MM.1S (cell line): ENCODE measurements around the gene TYW1B.
"Not testable (repeated sequence)": the region's sequence is repeated elsewhere in the genome, so short reads cannot be mapped to it uniquely, and the experiment has no call there.

Experiments
- DNase-seq: peaks from one replicate; pipeline ENCODE4 v3.0.0-alpha.2; 2015
- H2AFZ ChIP-seq: fragments of 300-600 bp; sonication (generic); 2 replicates; pipeline ENCODE4 v1.6.0; 2016; ENCODE audit warnings: antibody characterized with exemption, low read length
- H3F3A ChIP-seq: fragments of 300-600 bp; sonication (generic); 2 replicates; pipeline ENCODE4 v1.6.1; 2016; ENCODE audit warnings: mild to moderate bottlenecking, antibody characterized with exemption, low read length, moderate library complexity, mixed read lengths; ENCODE audit not compliant: insufficient read depth
- H3K27ac ChIP-seq: fragments of 300-600 bp; sonication (generic); 2 replicates; pipeline ENCODE4 v1.5.1; 2016; ENCODE audit warnings: mild to moderate bottlenecking, low read length
- H3K27me3 ChIP-seq: fragments of 300-600 bp; sonication (generic); replicated peaks from 2 replicates; pipeline ENCODE4 v1.6.0; 2016; ENCODE audit warnings: low read length; ENCODE audit not compliant: insufficient read depth
- H3K36me3 ChIP-seq: fragments of 300-600 bp; sonication (generic); replicated peaks from 2 replicates; pipeline ENCODE4 v1.6.1; 2016; ENCODE audit warnings: mild to moderate bottlenecking, low read length, mixed read lengths; ENCODE audit not compliant: insufficient read depth
- H3K4me1 ChIP-seq: fragments of 300-600 bp; sonication (generic); 2 replicates; pipeline ENCODE4 v1.6.1; 2016; ENCODE audit warnings: low read length, mixed read lengths
- H3K4me2 ChIP-seq: fragments of 300-600 bp; sonication (generic); 2 replicates; pipeline ENCODE4 v1.6.0; 2016; ENCODE audit warnings: low read depth, low read length
- H3K4me3 ChIP-seq: fragments of 300-600 bp; sonication (generic); 2 replicates; pipeline ENCODE4 v1.5.1; 2016; ENCODE audit warnings: low read length, mixed read lengths
- H3K79me2 ChIP-seq: fragments of 300-600 bp; sonication (generic); 2 replicates; pipeline ENCODE4 v1.6.1; 2016; ENCODE audit warnings: mixed run types, low read length, mixed read lengths
- H3K9ac ChIP-seq: fragments of 300-600 bp; sonication (generic); 2 replicates; pipeline ENCODE4 v1.6.1; 2016; ENCODE audit warnings: low read length, mixed read lengths
- H3K9me2 ChIP-seq: fragments of 300-600 bp; sonication (generic); replicated peaks from 2 replicates; pipeline ENCODE4 v1.6.1; 2016; ENCODE audit warnings: mild to moderate bottlenecking, low read length, mixed read lengths; ENCODE audit not compliant: insufficient read depth
- H3K9me3 ChIP-seq: fragments of 300-600 bp; sonication (generic); replicated peaks from 2 replicates; pipeline ENCODE4 v1.6.1; 2016; ENCODE audit warnings: mild to moderate bottlenecking, low read length, mixed read lengths; ENCODE audit not compliant: insufficient read depth
- H4K20me1 ChIP-seq: fragments of 300-600 bp; sonication (generic); 2 replicates; pipeline ENCODE4 v1.6.1; 2016; ENCODE audit warnings: mild to moderate bottlenecking, low read length, moderate library complexity, mixed read lengths; ENCODE audit not compliant: insufficient read depth
- EZH2 ChIP-seq: fragments of 300-600 bp; sonication (generic); optimal IDR thresholded peaks from 2 replicates; pipeline ENCODE3; 2017; ENCODE audit warnings: low read depth, mild to moderate bottlenecking, antibody characterized with exemption, low read length, mixed read lengths
- EZH2phosphoT487 ChIP-seq: fragments of 300-600 bp; sonication (generic); IDR thresholded peaks from 2 replicates; pipeline ENCODE4 v1.6.1; 2018; ENCODE audit warnings: antibody characterized with exemption, low read length
- TF ChIP-seq, protein P1 (sequence below): fragments of 300-600 bp; sonication (generic); IDR thresholded peaks from 2 replicates; pipeline ENCODE4 v1.5.1; 2016; ENCODE audit warnings: antibody characterized with exemption, low read length, mixed read lengths

The TYW1B gene

DNA sequence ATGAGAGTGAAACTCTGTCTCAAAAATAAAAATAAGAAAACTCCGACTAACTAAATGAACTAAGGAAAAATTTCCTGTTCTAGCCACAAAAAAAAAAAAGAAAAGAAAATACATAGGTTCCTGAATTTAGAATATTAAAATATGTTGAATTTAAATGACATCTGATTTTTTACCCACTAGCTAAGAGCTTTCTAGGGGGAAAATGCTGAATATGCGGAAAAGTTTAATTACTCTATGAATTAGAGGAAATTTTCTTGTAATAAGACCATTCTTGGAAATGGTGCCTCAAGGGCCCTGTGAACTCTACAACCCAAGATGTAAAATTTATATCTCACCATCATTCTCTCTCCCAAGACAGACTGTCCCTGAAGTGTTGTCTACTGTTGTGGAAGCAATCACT is 250.9 kb downstream of the TYW1B start:
- Histone ChIP-seq H2AFZ (no peak overlapping the region), H3F3A (no peaks in the 10 kb centered on the region), H3K4me1 (no peaks in the 10 kb centered on the region), H3K79me2 (no peaks in the 10 kb centered on the region), H3K27me3 (no peaks in the 10 kb centered on the region), H3K4me3 (no peak overlapping the region), H3K9me2 (no peaks in the 10 kb centered on the region), H3K4me2 (no peak overlapping the region), H3K36me3 (no peaks in the 10 kb centered on the region; the same call in 1 of the 2 replicates), H3K27ac (no peak overlapping the region), H3K9me3 (no peaks in the 10 kb centered on the region), H3K9ac (no peak overlapping the region), H4K20me1 (no peaks in the 10 kb centered on the region)
- no peak for DNase-seq
- no peak for TF ChIP-seq EZH2phosphoT487
- TF ChIP-seq, protein P1, sequence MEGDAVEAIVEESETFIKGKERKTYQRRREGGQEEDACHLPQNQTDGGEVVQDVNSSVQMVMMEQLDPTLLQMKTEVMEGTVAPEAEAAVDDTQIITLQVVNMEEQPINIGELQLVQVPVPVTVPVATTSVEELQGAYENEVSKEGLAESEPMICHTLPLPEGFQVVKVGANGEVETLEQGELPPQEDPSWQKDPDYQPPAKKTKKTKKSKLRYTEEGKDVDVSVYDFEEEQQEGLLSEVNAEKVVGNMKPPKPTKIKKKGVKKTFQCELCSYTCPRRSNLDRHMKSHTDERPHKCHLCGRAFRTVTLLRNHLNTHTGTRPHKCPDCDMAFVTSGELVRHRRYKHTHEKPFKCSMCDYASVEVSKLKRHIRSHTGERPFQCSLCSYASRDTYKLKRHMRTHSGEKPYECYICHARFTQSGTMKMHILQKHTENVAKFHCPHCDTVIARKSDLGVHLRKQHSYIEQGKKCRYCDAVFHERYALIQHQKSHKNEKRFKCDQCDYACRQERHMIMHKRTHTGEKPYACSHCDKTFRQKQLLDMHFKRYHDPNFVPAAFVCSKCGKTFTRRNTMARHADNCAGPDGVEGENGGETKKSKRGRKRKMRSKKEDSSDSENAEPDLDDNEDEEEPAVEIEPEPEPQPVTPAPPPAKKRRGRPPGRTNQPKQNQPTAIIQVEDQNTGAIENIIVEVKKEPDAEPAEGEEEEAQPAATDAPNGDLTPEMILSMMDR = no peak
- TF ChIP-seq EZH2 = no peak

DNA sequence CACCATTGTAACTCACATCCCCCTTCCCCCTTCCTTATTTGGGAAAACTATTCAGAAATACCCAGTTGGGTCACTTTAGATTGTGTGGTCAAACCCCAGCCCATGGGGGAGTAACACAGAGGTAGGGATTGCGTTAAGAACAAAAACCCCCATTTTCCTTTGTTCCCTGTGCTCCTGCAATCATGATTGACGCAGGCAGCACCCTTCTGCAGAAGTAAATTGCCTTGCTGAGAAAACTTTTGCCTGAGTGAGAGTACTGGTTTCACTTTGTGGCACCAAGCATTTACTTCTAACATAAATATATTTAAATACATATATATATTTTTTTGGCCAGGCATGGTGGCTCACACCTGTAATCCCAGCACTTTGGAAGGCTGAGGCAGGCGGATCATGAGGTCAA is 266.0 kb downstream of the TYW1B start:
- H3K9me3 ChIP-seq, H3K4me2 ChIP-seq, DNase-seq, H3K9ac ChIP-seq, H3K27me3 ChIP-seq, H3K4me3 ChIP-seq, H3F3A ChIP-seq, H4K20me1 ChIP-seq, H2AFZ ChIP-seq, H3K79me2 ChIP-seq, H3K27ac ChIP-seq, H3K4me1 ChIP-seq, H3K9me2 ChIP-seq, H3K36me3 ChIP-seq: not testable (repeated sequence)

DNA sequence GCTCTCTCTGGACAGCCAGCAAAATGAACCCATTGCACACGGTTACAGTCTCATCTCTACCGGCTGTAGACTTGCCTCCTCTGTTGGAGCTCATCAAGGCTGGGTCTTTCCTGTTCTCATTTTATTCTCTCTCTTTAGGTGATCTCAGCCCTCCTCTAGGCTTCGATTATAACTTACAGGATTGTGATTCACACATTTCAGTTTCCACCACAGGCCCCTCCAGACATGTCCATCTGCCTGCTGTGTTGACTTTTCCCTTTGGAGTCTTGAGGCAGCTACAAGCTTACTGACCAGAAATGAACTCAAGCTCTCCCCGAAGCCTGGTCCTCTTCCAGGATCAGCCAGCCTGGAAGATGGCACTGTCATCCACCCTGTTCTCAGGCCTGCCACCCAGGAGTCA is 268.5 kb downstream of the TYW1B start:
- H3K4me1 ChIP-seq, H3K9ac ChIP-seq, H3K4me2 ChIP-seq, H2AFZ ChIP-seq, H3K9me3 ChIP-seq, DNase-seq, H3F3A ChIP-seq, H3K27ac ChIP-seq, H3K79me2 ChIP-seq, H3K4me3 ChIP-seq, H3K9me2 ChIP-seq, H3K36me3 ChIP-seq, H4K20me1 ChIP-seq, H3K27me3 ChIP-seq: not testable (repeated sequence)

DNA sequence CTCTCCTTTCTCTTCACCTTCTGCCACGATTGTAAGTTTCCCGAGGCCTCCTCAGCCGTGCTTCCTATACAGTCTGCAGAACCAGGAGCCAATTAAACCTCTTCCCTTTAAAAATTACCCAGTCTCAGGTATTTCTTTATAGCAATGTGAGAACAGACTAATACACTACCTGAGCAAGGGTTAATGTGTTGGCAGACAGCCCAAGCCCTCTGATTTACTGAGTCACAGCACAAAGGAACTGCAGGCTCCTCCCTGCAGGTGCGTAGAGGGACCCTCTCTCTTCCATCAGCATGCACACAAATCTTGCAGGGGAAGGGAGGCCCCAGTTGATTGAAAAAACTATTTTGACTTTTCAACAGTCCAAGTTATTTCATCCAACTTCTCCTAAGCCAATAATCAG is 271.3 kb downstream of the TYW1B start:
- H3K9me2 ChIP-seq, H3K9me3 ChIP-seq, H3K4me2 ChIP-seq, H2AFZ ChIP-seq, H3K4me3 ChIP-seq, DNase-seq, H3K4me1 ChIP-seq, H3K36me3 ChIP-seq, H3K79me2 ChIP-seq, H3F3A ChIP-seq, H3K9ac ChIP-seq, H4K20me1 ChIP-seq, H3K27me3 ChIP-seq, H3K27ac ChIP-seq: not testable (repeated sequence)

DNA sequence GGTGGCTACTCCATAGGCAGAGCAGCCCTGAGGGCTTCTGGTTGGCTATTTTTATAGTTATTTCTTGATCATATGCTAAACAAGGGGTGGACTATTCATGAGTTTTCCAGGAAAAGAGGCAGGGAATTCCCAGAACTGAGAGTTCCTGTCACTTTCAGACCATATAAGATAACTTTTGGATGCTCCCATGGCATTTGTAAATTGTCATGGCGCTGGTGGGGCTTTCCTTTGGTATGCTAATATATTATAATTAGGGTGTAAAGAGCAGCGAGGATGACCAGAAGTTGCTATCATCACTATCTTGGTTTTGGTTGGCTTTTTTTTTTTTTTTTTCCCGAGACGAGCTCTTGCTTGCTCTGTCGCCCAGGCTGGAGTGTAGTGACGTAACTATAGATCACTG is 272.8 kb downstream of the TYW1B start:
- not testable (repeated sequence) for H2AFZ ChIP-seq, H3K27me3 ChIP-seq, DNase-seq, H3K9me2 ChIP-seq, H4K20me1 ChIP-seq, H3F3A ChIP-seq, H3K9me3 ChIP-seq, H3K4me3 ChIP-seq, H3K79me2 ChIP-seq, H3K9ac ChIP-seq, H3K27ac ChIP-seq, H3K36me3 ChIP-seq, H3K4me1 ChIP-seq, H3K4me2 ChIP-seq

DNA sequence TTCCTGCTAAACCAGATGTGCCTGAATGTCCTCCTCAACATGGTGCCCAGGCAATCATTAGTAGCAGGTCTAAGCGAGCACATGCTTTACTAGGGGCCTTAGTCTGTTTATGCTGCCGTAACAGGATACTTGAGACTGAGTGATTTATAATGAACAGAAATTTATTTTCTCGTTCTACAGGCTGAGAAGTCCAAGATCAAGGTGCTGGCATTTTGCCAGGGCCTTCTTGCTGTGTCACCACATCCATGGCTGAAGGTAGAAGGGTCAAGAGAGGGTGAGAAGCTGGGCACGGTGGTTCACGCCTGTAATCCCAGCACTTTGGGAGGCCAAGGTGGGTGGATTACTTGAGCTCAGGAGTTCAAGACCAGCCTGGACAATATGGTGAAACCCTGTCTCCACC is 273.6 kb downstream of the TYW1B start:
- not testable (repeated sequence) for H3K4me3 ChIP-seq, H3K4me2 ChIP-seq, H3K9ac ChIP-seq, H3K36me3 ChIP-seq, H3K27ac ChIP-seq, H3F3A ChIP-seq, H4K20me1 ChIP-seq, H3K9me2 ChIP-seq, H3K4me1 ChIP-seq, H3K79me2 ChIP-seq, H2AFZ ChIP-seq, H3K27me3 ChIP-seq, H3K9me3 ChIP-seq
- peak; percentile 6 for DNase-seq

DNA sequence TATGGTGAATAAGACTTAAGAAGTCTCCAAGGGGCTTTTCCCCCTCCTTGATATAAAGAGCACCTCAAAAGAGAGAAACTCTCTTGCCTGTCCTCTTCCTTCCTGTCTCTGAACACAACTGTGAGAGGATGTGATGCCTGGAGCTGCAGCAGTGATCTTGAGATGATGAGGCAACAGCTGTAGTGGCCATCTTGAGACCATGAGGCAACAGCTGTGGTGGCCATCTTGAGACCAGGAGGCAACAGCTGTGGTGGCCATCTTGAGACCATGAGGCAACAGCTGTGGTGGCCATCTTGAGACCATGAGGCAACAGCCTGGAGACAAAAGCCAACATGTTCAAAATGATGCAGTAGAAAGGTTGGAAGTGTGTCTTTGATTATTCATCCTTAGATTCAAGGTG is 277.5 kb downstream of the TYW1B start:
- H3K27ac ChIP-seq, H3K79me2 ChIP-seq, H3K36me3 ChIP-seq, H3F3A ChIP-seq, H3K27me3 ChIP-seq, DNase-seq, H3K4me1 ChIP-seq, H3K9me2 ChIP-seq, H3K4me3 ChIP-seq, H4K20me1 ChIP-seq, H3K9ac ChIP-seq, H3K4me2 ChIP-seq, H2AFZ ChIP-seq, H3K9me3 ChIP-seq: not testable (repeated sequence)
